Glutamatergic neuron (in vitro differentiated cells): ENCODE data around the gene TRABD. TPM values are rescaled to one million over a fixed set of nuclear protein-coding genes. Genes with fewer than 3 reads are reported as not detected.

Source experiments
- DNase-seq: peaks from one replicate; pipeline ENCODE4 v3.0.0; 2022
- H3K27ac Mint-ChIP-seq: one replicate; pipeline ENCODE4 v1.8.0; 2020; ENCODE audit warnings: mild to moderate bottlenecking, mixed read lengths, inconsistent platforms; ENCODE audit not compliant: unreplicated experiment
- H3K27me3 Mint-ChIP-seq: one replicate; pipeline ENCODE4 v1.8.0; 2020; ENCODE audit warnings: mild to moderate bottlenecking, moderate library complexity, mixed read lengths, inconsistent platforms; ENCODE audit not compliant: unreplicated experiment
- H3K36me3 Mint-ChIP-seq: one replicate; pipeline ENCODE4 v1.8.0; 2020; ENCODE audit warnings: mild to moderate bottlenecking, mixed read lengths, inconsistent platforms; ENCODE audit not compliant: unreplicated experiment
- H3K4me1 Mint-ChIP-seq: one replicate; pipeline ENCODE4 v1.8.0; 2020; ENCODE audit warnings: mild to moderate bottlenecking, low read depth, mixed read lengths, inconsistent platforms; ENCODE audit not compliant: unreplicated experiment
- H3K4me3 Mint-ChIP-seq: one replicate; pipeline ENCODE4 v1.8.0; 2020; ENCODE audit warnings: mild to moderate bottlenecking, mixed read lengths, inconsistent platforms; ENCODE audit not compliant: unreplicated experiment
- H3K9me3 Mint-ChIP-seq: one replicate; pipeline ENCODE4 v1.8.0; 2020; ENCODE audit warnings: mild to moderate bottlenecking, moderate library complexity, mixed read lengths, inconsistent platforms; ENCODE audit not compliant: unreplicated experiment
- CTCF ChIP-seq: fragments of 200-600 bp; sonication (generic); IDR thresholded peaks from one replicate; pipeline ENCODE4 v1.5.0; 2021; ENCODE audit not compliant: partially characterized antibody, unreplicated experiment
- total RNA-seq: library from RNA; stranded (reverse); fragmentation: NEBNext Ultra II Directional; extraction: Animal tissue kit (Norgen Biotek cat#: 25700); gene quantifications from one replicate; pipeline ENCODE4 v1.2.1, GENCODE V29; 2021; ENCODE audit not compliant: unreplicated experiment

TRABD gene
- total RNA-seq, 1 donor from 2014 or later = 31.3 TPM

DNA sequence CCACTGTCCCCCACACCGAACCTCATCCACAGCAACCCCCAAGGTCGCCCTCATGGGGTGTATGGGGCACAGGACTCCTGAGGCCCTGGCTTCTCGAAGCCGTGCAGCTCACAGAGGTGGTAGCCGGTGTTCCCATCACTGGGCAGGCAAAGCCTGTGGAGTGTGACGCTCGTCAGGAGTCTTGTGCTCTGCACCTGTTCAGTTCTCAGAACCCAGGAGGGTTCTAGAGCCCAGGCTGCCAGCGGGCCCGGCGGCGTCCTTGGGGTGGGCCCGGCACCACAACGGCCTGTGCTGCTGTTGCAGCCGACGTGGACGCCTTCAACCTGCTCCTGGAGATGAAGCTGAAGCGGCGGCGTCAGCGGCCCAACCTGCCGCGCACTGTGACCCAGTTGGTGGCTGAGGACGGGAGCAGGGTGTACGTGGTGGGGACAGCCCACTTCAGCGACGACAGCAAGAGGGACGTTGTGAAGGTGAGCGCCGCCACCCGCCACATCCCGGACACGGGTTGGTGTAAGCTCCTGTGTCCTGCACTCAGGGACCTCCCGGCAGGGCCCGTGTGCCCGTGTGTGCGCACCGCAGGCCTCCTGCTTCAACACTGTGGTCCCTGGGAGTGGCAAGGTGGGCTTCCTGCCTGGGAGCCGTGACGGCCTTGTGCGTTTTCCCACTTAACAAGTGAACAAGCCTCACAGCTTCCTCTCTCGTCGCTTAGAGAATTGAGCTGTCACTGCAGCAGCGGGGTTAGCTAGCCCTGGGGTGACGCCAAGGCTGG is 8.5 kb downstream of the TRABD start:
- peaks cover 11% of the 10 kb centered on the region for H3K4me1 Mint-ChIP-seq
- no peak overlapping the region for H3K4me3 Mint-ChIP-seq
- no peaks in the 10 kb centered on the region for H3K36me3 Mint-ChIP-seq
- H3K9me3 Mint-ChIP-seq = peaks cover 3% of the 10 kb centered on the region
- H3K27ac Mint-ChIP-seq = no peak overlapping the region
- H3K27me3 Mint-ChIP-seq = peaks cover 5% of the 10 kb centered on the region
- no peak for TF ChIP-seq CTCF
- DNase-seq = no peak

DNA sequence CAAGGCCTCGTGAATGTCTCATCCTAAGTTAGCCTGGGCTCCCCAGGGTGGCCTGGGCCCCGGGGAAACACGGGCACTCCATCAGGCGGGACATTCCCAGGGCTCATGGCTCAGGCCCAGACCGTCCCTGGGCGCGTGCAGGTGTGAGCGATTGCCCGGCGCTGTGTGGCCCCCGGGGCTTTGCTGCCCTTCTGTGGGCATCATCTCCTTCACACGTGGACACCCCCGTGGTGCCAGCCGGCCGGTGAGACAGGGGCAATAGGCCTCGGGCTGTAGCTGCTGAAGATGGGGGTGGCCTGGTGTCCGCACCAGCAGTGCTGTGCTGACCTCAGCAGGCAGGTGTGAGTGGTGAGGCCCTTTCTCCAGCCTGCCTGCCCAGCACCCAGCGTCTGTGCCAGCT is 10.5 kb downstream of the TRABD start:
- H3K4me1 Mint-ChIP-seq = peaks cover 4% of the 10 kb centered on the region
- H3K4me3 Mint-ChIP-seq = no peak overlapping the region
- no peak for TF ChIP-seq CTCF
- H3K27me3 Mint-ChIP-seq = peaks cover 4% of the 10 kb centered on the region
- H3K9me3 Mint-ChIP-seq = peaks cover 3% of the 10 kb centered on the region
- H3K36me3 Mint-ChIP-seq = no peaks in the 10 kb centered on the region
- H3K27ac Mint-ChIP-seq = no peak overlapping the region
- no peak for DNase-seq

GRCh38 chr22:50197000-50197800 is 11.5 kb downstream of the TRABD start:
- no peak for TF ChIP-seq CTCF
- Mint-ChIP-seq H3K27me3 (peaks cover 5% of the 10 kb centered on the region), H3K27ac (no peak overlapping the region), H3K36me3 (no peaks in the 10 kb centered on the region), H3K4me3 (no peak overlapping the region), H3K4me1 (peaks cover 4% of the 10 kb centered on the region), H3K9me3 (peaks cover 4% of the 10 kb centered on the region)
- DNase-seq = no peak

DNA sequence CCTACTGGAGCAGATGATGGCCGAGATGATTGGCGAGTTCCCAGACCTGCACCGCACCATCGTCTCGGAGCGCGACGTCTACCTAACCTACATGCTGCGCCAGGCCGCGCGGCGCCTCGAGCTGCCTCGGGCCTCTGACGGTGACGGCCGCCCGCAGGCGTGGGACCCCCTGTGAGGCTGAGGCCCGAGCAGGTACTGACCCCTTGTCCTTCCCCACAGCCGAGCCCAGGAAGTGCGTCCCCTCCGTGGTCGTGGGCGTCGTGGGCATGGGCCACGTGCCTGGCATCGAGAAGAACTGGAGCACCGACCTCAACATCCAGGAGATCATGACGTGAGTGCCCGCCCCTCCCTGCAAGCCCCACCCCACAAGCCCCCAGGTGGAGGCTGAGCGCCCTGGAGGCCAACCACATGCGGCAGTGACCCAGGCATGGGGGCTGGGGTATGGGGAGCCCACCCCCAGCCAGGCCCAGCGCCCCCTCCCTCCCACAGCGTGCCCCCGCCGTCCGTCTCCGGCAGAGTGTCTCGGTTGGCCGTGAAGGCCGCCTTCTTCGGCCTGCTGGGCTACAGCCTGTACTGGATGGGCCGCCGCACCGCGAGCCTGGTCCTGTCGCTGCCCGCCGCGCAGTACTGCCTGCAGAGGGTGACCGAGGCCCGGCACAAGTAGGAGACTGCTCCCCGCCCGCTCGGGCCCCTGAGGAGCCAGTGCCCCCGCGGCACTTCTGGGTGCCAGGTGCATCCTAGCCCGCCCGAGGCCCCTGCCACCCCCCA is 12.3 kb downstream of the TRABD start:
- no peak overlapping the region for H3K27ac Mint-ChIP-seq
- H3K9me3 Mint-ChIP-seq = peaks cover 9% of the 10 kb centered on the region
- no peak for TF ChIP-seq CTCF
- H3K27me3 Mint-ChIP-seq = peaks cover 10% of the 10 kb centered on the region
- DNase-seq = no peak
- no peak overlapping the region for H3K4me3 Mint-ChIP-seq
- H3K4me1 Mint-ChIP-seq = peaks cover 8% of the 10 kb centered on the region
- no peaks in the 10 kb centered on the region for H3K36me3 Mint-ChIP-seq
